K562 (cell line): Measurements from ENCODE around the gene AURKB. TPM values are rescaled to one million over a fixed set of nuclear protein-coding genes. Genes with fewer than 3 reads are reported as not detected.

Experiments
- ATAC-seq: fragments of 200-7000 bp; cut with Tn5 transposase; 3 replicates; pipeline ENCODE4 v1.9.1; 2020; ENCODE audit warnings: moderate library complexity
- BruUV-seq: library from RNA; stranded (reverse); fragments of 400-500 nt; replicated peaks from 2 replicates; lab custom pipeline; 2021; lab: Mats Ljungman, UMichigan
- CTCF ChIA-PET: fragments of 300-600 bp; formaldehyde crosslinking; extraction: SDS; loops from one replicate; lab custom pipeline; 2021; ENCODE audit warnings: low intra/inter-chr PET ratio; lab: Yijun Ruan, JAX
- POLR2A ChIA-PET: fragments of 300-600, 350-650 bp; sonication (Branson Sonifier 250); formaldehyde crosslinking; extraction: SDS; loops from one replicate; lab custom pipeline; 2021; ENCODE audit warnings: antibody characterized with exemption, inconsistent platforms; lab: Yijun Ruan, JAX
- DNase-seq, 4 experiments: peaks; one replicate each; pipeline versions ENCODE4 v3.0.0 to v3.0.0-alpha.2; 2011 to 2018; ENCODE audit warnings: low spot score in 3 of 4, mixed read lengths in 3 of 4; ENCODE audit errors: extremely low read depth in 1 of 4
- FAIRE-seq: peaks from 2 replicates; lab custom pipeline; 2011; peaks lifted over from hg19 to GRCh38; lab: Jason Lieb, UNC
- H2AFZ ChIP-seq: 2 replicates; pipeline ENCODE4 v1.6.0; 2011; ENCODE audit warnings: low read depth, low read length, control low read depth, inconsistent platforms
- H3K27ac ChIP-seq: fragments of 200-600 bp; 3 replicates; pipeline ENCODE4 v1.8.0; 2011; ENCODE audit warnings: low read depth, mild to moderate bottlenecking, control low read depth, inconsistent platforms, low read length, moderate library complexity, mixed read lengths; ENCODE audit errors: extremely low read depth
- H3K27me3 ChIP-seq, 2 experiments: fragments of 300-600 bp in 1 of 2; 2 replicates in 1 of 2; 3 replicates in 1 of 2; pipeline versions ENCODE4 v1.6.0 to v1.8.0; 2011; ENCODE audit warnings: inconsistent platforms in 2 of 2, low read length in 2 of 2, mild to moderate bottlenecking in 1 of 2, mixed read lengths in 1 of 2, moderate library complexity in 1 of 2; ENCODE audit not compliant: control insufficient read depth in 2 of 2, insufficient read depth in 2 of 2
- H3K36me3 ChIP-seq: fragments of 300-600 bp; 3 replicates; pipeline ENCODE4 v1.8.0; 2011; ENCODE audit warnings: mild to moderate bottlenecking, low read length, inconsistent platforms; ENCODE audit not compliant: control insufficient read depth, insufficient read depth
- H3K4me1 ChIP-seq, 2 experiments: fragments of 200-600 bp in 1 of 2; replicated peaks in 1 of 2; 2 replicates in 1 of 2; 3 replicates in 1 of 2; pipeline versions ENCODE4 v1.5.1 to v1.8.0; 2011; ENCODE audit warnings: inconsistent platforms in 2 of 2, low read length in 2 of 2, mild to moderate bottlenecking in 1 of 2, mixed read lengths in 1 of 2, moderate library complexity in 1 of 2; ENCODE audit not compliant: control insufficient read depth in 2 of 2, insufficient read depth in 2 of 2
- H3K4me2 ChIP-seq: 2 replicates; pipeline ENCODE4 v1.6.1; 2011; ENCODE audit warnings: low read length, control low read depth, inconsistent platforms, mixed read lengths; ENCODE audit not compliant: insufficient read depth
- H3K4me3 ChIP-seq: fragments of 200-600 bp; sonication (generic), shearing (Covaris generic); 2 replicates; pipeline ENCODE4 v1.5.1; 2016; ENCODE audit warnings: control low read depth, inconsistent platforms
- H3K79me2 ChIP-seq: fragments of 200-600 bp; 3 replicates; pipeline ENCODE4 v1.8.0; 2011; ENCODE audit warnings: low read length, inconsistent platforms; ENCODE audit not compliant: control insufficient read depth, insufficient read depth
- H3K9ac ChIP-seq, 2 experiments: 2 replicates each; pipeline versions ENCODE4 v1.6.0 to v1.6.1; 2011; ENCODE audit warnings: low read depth in 2 of 2, low read length in 2 of 2, control low read depth in 1 of 2, inconsistent platforms in 1 of 2, mild to moderate bottlenecking in 1 of 2, mixed read lengths in 1 of 2; ENCODE audit not compliant: insufficient read depth in 1 of 2
- H3K9me1 ChIP-seq: one replicate; pipeline ENCODE4 v1.6.0; 2011; ENCODE audit warnings: inconsistent platforms, mild to moderate bottlenecking, low read length, moderate library complexity; ENCODE audit not compliant: control insufficient read depth, insufficient read depth
- H3K9me3 ChIP-seq: replicated peaks from 2 replicates; pipeline ENCODE4 v1.5.1; 2011; ENCODE audit warnings: low read depth, low read length, inconsistent platforms; ENCODE audit not compliant: control insufficient read depth, insufficient read depth
- H4K20me1 ChIP-seq: replicated peaks from 2 replicates; pipeline ENCODE4 v1.6.1; 2011; ENCODE audit warnings: low read length, inconsistent platforms, mixed read lengths; ENCODE audit not compliant: control insufficient read depth, insufficient read depth
- BRF2 ChIP-seq: IDR thresholded peaks from 3 replicates; pipeline ENCODE4 v1.6.1; 2011; ENCODE audit warnings: borderline replicate concordance, mild to moderate bottlenecking; ENCODE audit not compliant: insufficient read length, insufficient read depth
- GATAD2A ChIP-seq: fragments of 450-650 bp; IDR thresholded peaks from 2 replicates; pipeline ENCODE4 v1.6.1; 2017
- MXI1 ChIP-seq: IDR thresholded peaks from 2 replicates; pipeline ENCODE4 v1.6.1; 2011; ENCODE audit warnings: low read depth, mild to moderate bottlenecking, improper control_type of control experiment, low read length
- NR2C1 ChIP-seq, 2 experiments: fragments of 450-650 bp; IDR thresholded peaks; 2 replicates each; pipeline ENCODE4 v1.6.1; 2017; ENCODE audit warnings: mild to moderate bottlenecking in 2 of 2, antibody characterized with exemption in 1 of 2, inconsistent platforms in 1 of 2, missing compliant biosample characterization in 1 of 2, missing genetic modification characterization in 1 of 2
- NR2C2 ChIP-seq, 2 experiments: fragments of 200-800 bp in 1 of 2; sonication (Bioruptor generic) in 1 of 2; sonication (generic) in 1 of 2; formaldehyde crosslinking in 1 of 2; IDR thresholded peaks; 2 replicates each; pipeline versions ENCODE4 v1.6.1 to v1.8.0; 2016 to 2022; ENCODE audit warnings: mild to moderate bottlenecking in 1 of 2, missing compliant biosample characterization in 1 of 2, missing genetic modification characterization in 1 of 2, missing genetic modification reagents in 1 of 2
- PHB2 ChIP-seq: fragments of 450-650 bp; IDR thresholded peaks from 2 replicates; pipeline ENCODE4 v1.6.1; 2017; ENCODE audit warnings: low read depth
- SRF ChIP-seq, 2 experiments: fragments of 250-450, 450-650 bp in 1 of 2; sonication (Bioruptor Pico) in 1 of 2; sonication (generic) in 1 of 2; formaldehyde crosslinking; IDR thresholded peaks; 2 replicates each; pipeline versions ENCODE4 v1.5.0 to v1.5.1; 2020 to 2022; ENCODE audit warnings: mild to moderate bottlenecking in 1 of 2, missing genetic modification reagents in 1 of 2
- TSC22D4 ChIP-seq: fragments of 450-650 bp; IDR thresholded peaks from 2 replicates; pipeline ENCODE4 v1.6.1; 2016; ENCODE audit warnings: missing genetic modification characterization, missing biosample characterization, control low read depth
- ZBTB34 ChIP-seq: fragments of 250-450 bp; sonication (Bioruptor Pico); IDR thresholded peaks from 2 replicates; pipeline ENCODE4 v1.8.0; 2021; ENCODE audit warnings: mild to moderate bottlenecking, moderate library complexity
- ZFP30 ChIP-seq: fragments of 250-450 bp; sonication (Bioruptor Pico); IDR thresholded peaks from 2 replicates; pipeline ENCODE4 v1.8.0; 2022; ENCODE audit warnings: moderate library complexity, mild to moderate bottlenecking, inconsistent platforms, borderline replicate concordance
- ZNF133 ChIP-seq: fragments of 250-450 bp; sonication (Bioruptor Pico); IDR thresholded peaks from 2 replicates; pipeline ENCODE4 v1.4.0; 2020; ENCODE audit warnings: mild to moderate bottlenecking
- WGBS: fragments of 100-300 bp; shearing (Covaris generic); methylation state at CpG from one replicate; pipeline ENCODE4 v1.1.6; 2016; ENCODE audit warnings: low coverage, mixed read lengths; ENCODE audit not compliant: insufficient coverage; ENCODE audit errors: missing lambda C conversion rate; 5-methylcytosine and 5-hydroxymethylcytosine counted together
- in situ Hi-C: fragments of 300-500 bp; cut with MboI; formaldehyde crosslinking; loops from 4 replicates; pipeline ENCODE4 v1.15.0; 2018; ENCODE audit warnings: inconsistent platforms, mixed read lengths
- intact Hi-C: fragments of 100-400 bp; cut with micrococcal nuclease; formaldehyde crosslinking; loops from 2 replicates; pipeline ENCODE4 v1.14.2; 2022
- polyA plus RNA-seq, 8 experiments: library from polyadenylated mRNA; depleted of rRNA in 4 of 8; stranded (reverse) in 5 of 8; unstranded in 3 of 8; fragments of >200 nt; fragmentation: Nextera tagmentation in 2 of 8; fragmentation: Illumina TruSeq in 1 of 8; extraction: Ambion mirVana in 2 of 8; extraction: Trizol in 1 of 8; gene quantifications; 2 replicates each; pipeline versions ENCODE4 v1.2.1 to v1.2.3, GENCODE V29; 2011 to 2014; ENCODE audit warnings: inconsistent platforms in 1 of 8, missing spikeins in 1 of 8
- total RNA-seq, 7 experiments: library from RNA; depleted of rRNA in 6 of 7; stranded (reverse); fragments of >200 nt in 6 of 7; fragmentation: Illumina TruSeq in 2 of 7; extraction: Trizol in 2 of 7; gene quantifications; 2 replicates each; pipeline versions ENCODE4 v1.2.1 to v1.2.3, GENCODE V29; 2011 to 2021; ENCODE audit warnings: low replicate concordance in 1 of 7
- TF ChIP-seq, protein P1 (sequence below): fragments of 450-650 bp; IDR thresholded peaks from 2 replicates; pipeline ENCODE4 v1.6.1; 2016
- TF ChIP-seq, protein P2 (sequence below): conservative IDR thresholded peaks from 2 replicates; pipeline ENCODE4 v1.6.1; 2011; ENCODE audit warnings: low read depth, mild to moderate bottlenecking, low read length; ENCODE audit not compliant: control insufficient read depth

AURKB gene
- total and polyA plus RNA-seq, 9 of the 15 experiments (the other 6 are each of a cell fraction or from before 2014, with no cell fraction given), result 27.2 to 114 (median 74.8) TPM

DNA sequence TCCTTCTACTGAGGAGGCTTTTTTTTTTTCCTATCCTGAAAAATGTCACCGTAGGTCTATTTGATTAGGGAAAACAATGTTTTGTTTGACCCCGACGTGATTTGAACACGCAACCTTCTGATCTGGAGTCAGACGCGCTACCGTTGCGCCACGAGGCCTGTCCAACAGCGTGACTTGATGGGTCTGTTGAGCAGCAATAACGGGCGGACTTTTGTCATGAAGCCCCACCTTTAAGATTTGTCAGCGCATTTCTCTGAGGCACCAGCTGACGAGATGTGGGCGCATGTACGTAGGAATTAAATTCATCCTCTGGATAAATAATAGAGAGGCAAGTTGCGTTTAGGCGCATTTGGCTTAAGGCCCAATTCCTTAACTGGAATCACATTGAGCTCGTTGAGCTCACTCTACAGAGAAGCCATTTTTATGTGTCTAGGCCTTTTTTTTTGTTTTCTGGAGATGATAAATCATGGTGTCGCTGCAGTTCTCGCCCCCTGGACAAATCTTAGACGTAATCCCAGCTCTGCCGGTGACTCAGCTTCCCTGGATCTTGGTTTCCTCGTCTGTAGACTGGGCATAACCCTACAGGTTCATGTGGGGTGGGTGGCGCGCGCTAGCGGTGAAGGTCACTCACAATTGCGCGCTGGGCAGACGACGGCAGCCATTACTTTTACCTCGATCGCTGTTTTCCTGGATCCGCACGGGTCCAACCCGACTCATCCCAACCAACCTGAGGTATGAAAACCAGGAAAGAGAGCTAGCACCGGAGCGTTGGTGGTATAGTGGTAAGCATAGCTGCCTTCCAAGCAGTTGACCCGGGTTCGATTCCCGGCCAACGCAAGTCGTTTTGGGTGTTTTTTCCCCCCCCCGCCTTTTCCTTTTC is 10.6 kb upstream of the AURKB start:
- whole genome bisulfite sequencing, result under 1% methylated on average over 43 of the region's 45 CpGs
- H3K27ac ChIP-seq, result peak overlapping the region; percentile 87
- H3K4me3 ChIP-seq, result peak overlapping the region; percentile 60
- H3K9me1 ChIP-seq, result no peaks in the 10 kb centered on the region
- H2AFZ ChIP-seq, result peak overlapping the region; percentile 95
- ATAC-seq (peak; percentile 54), DNase-seq (peak; percentile 50 to 89 (median 55)), FAIRE-seq (peak; percentile 76)
- peak overlapping the region; percentile 91 for H3K9ac ChIP-seq
- H3K4me1 ChIP-seq, result peaks cover 23 to 27% of the 10 kb centered on the region in 2 experiments; a peak in 4 of 5 replicates
- BruUV-seq, result no TSS peak
- peaks cover 5% of the 10 kb centered on the region for H4K20me1 ChIP-seq
- intact Hi-C loops, result loop anchor here (1.0 to 10.0 kb wide), 4 partner anchors 34 to 164 kb away; partner anchors contain the start of gene RPL26
- ChIA-PET CTCF (interaction anchor here (0.6 to 0.7 kb wide), 2 partner anchors 73 to 525 kb away, joined by 3 read pairs; no protein-coding TSS in a partner anchor), POLR2A (interaction anchor here (0.6 to 7.5 kb wide), 10 partner anchors 10 to 160 kb away, joined by 3 to 89 read pairs (median 6); partner anchors contain the start of genes AURKB, BORCS6, CTC1 and RANGRF)
- peak overlapping the region; percentile 99 for H3K4me2 ChIP-seq
- H3K36me3 ChIP-seq, result no peaks in the 10 kb centered on the region
- H3K27me3 ChIP-seq, result no peaks in the 10 kb centered on the region
- H3K79me2 ChIP-seq, result no peaks in the 10 kb centered on the region
- in situ Hi-C loops, result loop anchor here (5.0 kb wide), 1 partner anchor 99 kb away; the partner anchor contains the start of gene HES7
- no peaks in the 10 kb centered on the region for H3K9me3 ChIP-seq
- TF ChIP-seq ZFP30 (CRISPR knock-in tag), result no peak
- TF ChIP-seq TSC22D4 (tag), result no peak
- TF ChIP-seq PHB2, result no peak
- TF ChIP-seq NR2C1 (IDR thresholded peaks at IDR 0.05), result 0 out of 2 replicates have a peak, but pooled peaks have one; percentile 9
- 0 out of 2 replicates have a peak, but pooled peaks have one; percentile 7 for TF ChIP-seq NR2C1 (tag; IDR thresholded peaks at IDR 0.05)
- no peak for TF ChIP-seq ZNF133 (CRISPR knock-in tag)
- TF ChIP-seq SRF (CRISPR knock-in tag; IDR thresholded peaks at IDR 0.05), result no peak
- peak; percentile 49; the same call in 1 of the 2 replicates for TF ChIP-seq NR2C2 (CRISPR knock-in tag; IDR thresholded peaks at IDR 0.05)
- peak; percentile 47; the same call in 1 of the 2 replicates for TF ChIP-seq NR2C2 (tag; IDR thresholded peaks at IDR 0.05)
- TF ChIP-seq BRF2, result no peak
- TF ChIP-seq GATAD2A, result no peak
- TF ChIP-seq, protein P1, sequence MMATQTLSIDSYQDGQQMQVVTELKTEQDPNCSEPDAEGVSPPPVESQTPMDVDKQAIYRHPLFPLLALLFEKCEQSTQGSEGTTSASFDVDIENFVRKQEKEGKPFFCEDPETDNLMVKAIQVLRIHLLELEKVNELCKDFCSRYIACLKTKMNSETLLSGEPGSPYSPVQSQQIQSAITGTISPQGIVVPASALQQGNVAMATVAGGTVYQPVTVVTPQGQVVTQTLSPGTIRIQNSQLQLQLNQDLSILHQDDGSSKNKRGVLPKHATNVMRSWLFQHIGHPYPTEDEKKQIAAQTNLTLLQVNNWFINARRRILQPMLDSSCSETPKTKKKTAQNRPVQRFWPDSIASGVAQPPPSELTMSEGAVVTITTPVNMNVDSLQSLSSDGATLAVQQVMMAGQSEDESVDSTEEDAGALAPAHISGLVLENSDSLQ, result peak; percentile 90
- TF ChIP-seq ZBTB34 (CRISPR knock-in tag), result no peak
- TF ChIP-seq MXI1, result no peak
- TF ChIP-seq, protein P2, sequence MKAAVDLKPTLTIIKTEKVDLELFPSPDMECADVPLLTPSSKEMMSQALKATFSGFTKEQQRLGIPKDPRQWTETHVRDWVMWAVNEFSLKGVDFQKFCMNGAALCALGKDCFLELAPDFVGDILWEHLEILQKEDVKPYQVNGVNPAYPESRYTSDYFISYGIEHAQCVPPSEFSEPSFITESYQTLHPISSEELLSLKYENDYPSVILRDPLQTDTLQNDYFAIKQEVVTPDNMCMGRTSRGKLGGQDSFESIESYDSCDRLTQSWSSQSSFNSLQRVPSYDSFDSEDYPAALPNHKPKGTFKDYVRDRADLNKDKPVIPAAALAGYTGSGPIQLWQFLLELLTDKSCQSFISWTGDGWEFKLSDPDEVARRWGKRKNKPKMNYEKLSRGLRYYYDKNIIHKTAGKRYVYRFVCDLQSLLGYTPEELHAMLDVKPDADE, result peak; percentile 85
